WTC11 (cell line): ENCODE measurements around the gene UVRAG.

Experiments used
- ATF1 ChIP-seq: sonication (generic); formaldehyde crosslinking; IDR thresholded peaks from 2 replicates; pipeline ENCODE4 v1.8.1; 2023; ENCODE audit warnings: mild to moderate bottlenecking, moderate library complexity, missing genetic modification reagents
- ESRRA ChIP-seq: sonication (generic); formaldehyde crosslinking; IDR thresholded peaks from 2 replicates; pipeline ENCODE4 v1.8.1; 2022; ENCODE audit warnings: mild to moderate bottlenecking, missing genetic modification reagents, borderline replicate concordance
- JUN ChIP-seq: sonication (generic); formaldehyde crosslinking; IDR thresholded peaks from 2 replicates; pipeline ENCODE4 v1.8.0; 2023; ENCODE audit warnings: mild to moderate bottlenecking, missing genetic modification reagents
- MAX ChIP-seq: sonication (generic); formaldehyde crosslinking; IDR thresholded peaks from 2 replicates; pipeline ENCODE4 v1.8.0; 2022; ENCODE audit warnings: mild to moderate bottlenecking, missing genetic modification reagents
- NR3C1 ChIP-seq: sonication (generic); formaldehyde crosslinking; conservative IDR thresholded peaks from 2 replicates; pipeline ENCODE4 v1.8.1; 2023; ENCODE audit warnings: low read depth, mild to moderate bottlenecking, missing genetic modification reagents
- RELA ChIP-seq: sonication (generic); formaldehyde crosslinking; IDR thresholded peaks from 2 replicates; pipeline ENCODE4 v1.8.1; 2022; ENCODE audit warnings: missing genetic modification reagents, mild to moderate bottlenecking, borderline replicate concordance
- TP53 ChIP-seq: sonication (generic); formaldehyde crosslinking; IDR thresholded peaks from 2 replicates; pipeline ENCODE4 v1.8.1; 2023; ENCODE audit warnings: mild to moderate bottlenecking, missing genetic modification reagents
- ZNF121 ChIP-seq: sonication (generic); formaldehyde crosslinking; IDR thresholded peaks from 2 replicates; pipeline ENCODE4 v1.8.0; 2023; ENCODE audit warnings: missing genetic modification reagents
- ZNF416 ChIP-seq: fragments of 250-450 bp; sonication (Bioruptor Pico); IDR thresholded peaks from 2 replicates; pipeline ENCODE4 v1.9.0; 2021; ENCODE audit warnings: mild to moderate bottlenecking, inconsistent platforms
- ZNF512 ChIP-seq: sonication (generic); formaldehyde crosslinking; IDR thresholded peaks from 2 replicates; pipeline ENCODE4 v1.8.1; 2022; ENCODE audit warnings: missing genetic modification reagents, borderline replicate concordance
- TF ChIP-seq, protein P1 (sequence below): fragments of 200-600 bp; IDR thresholded peaks from 2 replicates; pipeline ENCODE4 v1.8.0; 2022; ENCODE audit warnings: antibody characterized with exemption

DNA sequence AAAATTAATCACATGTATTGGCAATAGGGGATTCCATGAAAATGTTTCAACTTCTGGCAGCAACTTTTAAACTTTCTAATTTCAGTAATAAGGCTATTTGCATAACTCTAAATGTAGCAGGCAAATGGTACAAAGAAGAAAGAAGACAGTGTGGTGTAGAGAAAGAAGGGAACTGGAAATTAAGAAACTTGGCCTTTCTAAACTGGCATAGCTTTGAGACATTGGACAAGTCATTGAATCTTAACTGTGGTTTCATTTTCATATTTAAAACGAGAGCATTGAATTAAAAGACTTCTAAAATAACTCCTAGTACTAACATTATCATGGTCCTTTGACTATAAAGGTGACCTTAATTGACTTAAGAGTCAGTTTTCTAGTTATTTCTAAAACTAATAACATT, 125.0 kb downstream of the UVRAG start:
- TF ChIP-seq NR3C1, result no peak
- TF ChIP-seq ZNF416 (CRISPR knock-in tag), result no peak
- TF ChIP-seq MAX (CRISPR knock-in tag), result no peak
- TF ChIP-seq RELA (CRISPR knock-in tag), result no peak
- no peak for TF ChIP-seq ESRRA (CRISPR knock-in tag)
- no peak for TF ChIP-seq ATF1 (CRISPR knock-in tag)
- no peak for TF ChIP-seq JUN (CRISPR knock-in tag)
- no peak for TF ChIP-seq ZNF121
- no peak for TF ChIP-seq TP53 (CRISPR knock-in tag)
- no peak for TF ChIP-seq ZNF512 (CRISPR knock-in tag)
- TF ChIP-seq, protein P1, sequence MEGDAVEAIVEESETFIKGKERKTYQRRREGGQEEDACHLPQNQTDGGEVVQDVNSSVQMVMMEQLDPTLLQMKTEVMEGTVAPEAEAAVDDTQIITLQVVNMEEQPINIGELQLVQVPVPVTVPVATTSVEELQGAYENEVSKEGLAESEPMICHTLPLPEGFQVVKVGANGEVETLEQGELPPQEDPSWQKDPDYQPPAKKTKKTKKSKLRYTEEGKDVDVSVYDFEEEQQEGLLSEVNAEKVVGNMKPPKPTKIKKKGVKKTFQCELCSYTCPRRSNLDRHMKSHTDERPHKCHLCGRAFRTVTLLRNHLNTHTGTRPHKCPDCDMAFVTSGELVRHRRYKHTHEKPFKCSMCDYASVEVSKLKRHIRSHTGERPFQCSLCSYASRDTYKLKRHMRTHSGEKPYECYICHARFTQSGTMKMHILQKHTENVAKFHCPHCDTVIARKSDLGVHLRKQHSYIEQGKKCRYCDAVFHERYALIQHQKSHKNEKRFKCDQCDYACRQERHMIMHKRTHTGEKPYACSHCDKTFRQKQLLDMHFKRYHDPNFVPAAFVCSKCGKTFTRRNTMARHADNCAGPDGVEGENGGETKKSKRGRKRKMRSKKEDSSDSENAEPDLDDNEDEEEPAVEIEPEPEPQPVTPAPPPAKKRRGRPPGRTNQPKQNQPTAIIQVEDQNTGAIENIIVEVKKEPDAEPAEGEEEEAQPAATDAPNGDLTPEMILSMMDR, result no peak
